GM10266 (cell line): ENCODE data around the gene FAT1.

Experiments
- DNase-seq: peaks from one replicate; pipeline ENCODE4 v3.0.0; 2012; ENCODE audit errors: extremely low spot score
- TF ChIP-seq, protein P1 (sequence below): IDR thresholded peaks from 2 replicates; pipeline ENCODE4 v1.5.1; 2012; ENCODE audit warnings: mild to moderate bottlenecking, low read depth; ENCODE audit not compliant: control insufficient read depth, insufficient read depth; ENCODE audit errors: missing control alignments

FAT1 gene

GRCh38 chr4:186701273-186701672 is 22.4 kb downstream of the FAT1 start:
- no peak for DNase-seq
- TF ChIP-seq, protein P1, sequence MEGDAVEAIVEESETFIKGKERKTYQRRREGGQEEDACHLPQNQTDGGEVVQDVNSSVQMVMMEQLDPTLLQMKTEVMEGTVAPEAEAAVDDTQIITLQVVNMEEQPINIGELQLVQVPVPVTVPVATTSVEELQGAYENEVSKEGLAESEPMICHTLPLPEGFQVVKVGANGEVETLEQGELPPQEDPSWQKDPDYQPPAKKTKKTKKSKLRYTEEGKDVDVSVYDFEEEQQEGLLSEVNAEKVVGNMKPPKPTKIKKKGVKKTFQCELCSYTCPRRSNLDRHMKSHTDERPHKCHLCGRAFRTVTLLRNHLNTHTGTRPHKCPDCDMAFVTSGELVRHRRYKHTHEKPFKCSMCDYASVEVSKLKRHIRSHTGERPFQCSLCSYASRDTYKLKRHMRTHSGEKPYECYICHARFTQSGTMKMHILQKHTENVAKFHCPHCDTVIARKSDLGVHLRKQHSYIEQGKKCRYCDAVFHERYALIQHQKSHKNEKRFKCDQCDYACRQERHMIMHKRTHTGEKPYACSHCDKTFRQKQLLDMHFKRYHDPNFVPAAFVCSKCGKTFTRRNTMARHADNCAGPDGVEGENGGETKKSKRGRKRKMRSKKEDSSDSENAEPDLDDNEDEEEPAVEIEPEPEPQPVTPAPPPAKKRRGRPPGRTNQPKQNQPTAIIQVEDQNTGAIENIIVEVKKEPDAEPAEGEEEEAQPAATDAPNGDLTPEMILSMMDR: no peak

DNA sequence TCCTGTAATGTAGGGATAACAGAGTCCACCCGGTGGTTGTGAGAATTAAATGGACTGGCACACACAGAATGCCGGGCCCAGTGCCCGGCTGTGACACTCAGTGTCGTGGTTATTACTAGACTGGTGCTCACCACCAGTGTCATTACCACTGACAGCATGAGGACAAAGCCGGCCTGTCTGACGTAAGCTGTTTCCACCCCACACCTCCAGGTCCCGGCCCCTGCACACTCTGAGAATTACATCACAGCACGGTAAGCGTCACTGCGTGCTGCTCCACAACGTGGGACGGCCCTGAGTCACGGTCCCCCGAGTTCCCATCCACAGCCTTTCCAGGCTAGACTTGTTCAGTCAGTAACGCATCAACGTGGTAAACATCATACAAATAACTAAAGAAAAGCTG is 22.9 kb downstream of the FAT1 start:
- TF ChIP-seq, protein P1: no peak
- no peak for DNase-seq

DNA sequence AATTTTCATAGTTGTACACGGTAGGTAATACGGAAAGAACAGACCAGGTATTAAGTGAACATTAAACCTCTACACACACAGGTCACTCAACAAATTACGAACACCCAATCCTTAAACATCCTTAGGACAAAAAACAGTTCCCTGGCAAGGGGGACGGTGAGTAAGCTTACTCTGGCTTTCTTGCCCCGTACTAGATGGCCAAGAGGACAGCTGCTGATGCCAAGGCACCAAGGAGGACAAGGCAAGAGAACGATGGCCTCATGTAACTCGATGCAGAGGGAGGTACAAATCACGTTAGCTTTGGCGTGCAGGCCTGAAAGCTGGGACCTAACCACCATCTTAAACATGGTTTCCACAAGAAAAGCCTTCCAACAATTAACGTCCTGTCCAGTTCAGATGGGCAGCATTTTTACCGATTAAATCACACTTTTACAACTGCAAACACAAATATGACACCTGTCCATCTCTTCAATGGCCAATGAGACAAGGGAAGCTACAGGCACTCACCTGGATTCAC is 23.7 kb downstream of the FAT1 start:
- DNase-seq: no peak
- TF ChIP-seq, protein P1: no peak

- no peak for DNase-seq
- TF ChIP-seq, protein P1: no peak
Measured at GRCh38 chr4:186699298-186699697, 24.4 kb downstream of the FAT1 start.

GRCh38 chr4:186698525-186698924 is 25.1 kb downstream of the FAT1 start:
- DNase-seq: no peak
- TF ChIP-seq, protein P1: no peak

DNA sequence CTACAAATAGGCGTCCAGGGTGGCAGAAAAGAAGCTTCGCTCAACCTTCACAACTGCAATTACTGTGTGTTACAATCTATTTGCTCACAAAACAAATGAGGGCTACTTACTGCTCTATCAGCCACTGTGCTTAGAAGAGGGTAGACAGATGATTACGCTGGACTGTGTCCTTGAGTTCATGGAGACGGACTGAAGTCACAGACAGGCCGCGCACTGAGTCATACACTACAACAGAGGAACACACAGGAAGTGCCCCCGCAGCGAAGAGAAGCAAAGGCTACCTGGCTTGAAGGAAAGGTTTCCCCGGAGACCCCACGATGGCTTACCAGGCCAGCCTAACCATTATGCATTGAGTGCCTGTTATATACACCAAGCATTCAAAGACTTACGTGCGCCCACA is 25.6 kb downstream of the FAT1 start:
- DNase-seq: no peak
- TF ChIP-seq, protein P1: no peak

DNA sequence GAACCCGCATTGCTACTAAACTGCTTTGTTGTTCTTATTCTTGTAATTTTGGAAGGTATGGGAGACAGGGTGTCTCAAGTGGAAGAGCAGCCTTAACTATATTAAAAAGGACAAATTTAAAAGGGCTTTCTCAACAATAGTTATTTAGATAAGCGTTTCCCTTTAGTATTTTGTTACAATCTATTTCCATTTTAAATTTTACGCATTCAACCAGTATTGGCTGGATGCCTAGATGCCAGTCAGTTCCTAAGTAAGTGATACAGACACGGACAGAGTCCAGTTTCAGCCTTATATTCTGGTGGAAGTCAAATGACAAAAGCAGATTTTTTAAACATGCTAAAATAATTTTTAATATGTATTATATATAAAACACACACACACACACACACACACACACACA is 28.3 kb downstream of the FAT1 start:
- DNase-seq: no peak
- TF ChIP-seq, protein P1: no peak

- DNase-seq: no peak
- TF ChIP-seq, protein P1: no peak
Measured at GRCh38 chr4:186693894-186694293, 29.8 kb downstream of the FAT1 start.
